HG02938 (cell line): ENCODE measurements around the gene SCAMP3.

ENCODE experiments used
- ATAC-seq: cut with Tn5 transposase; IDR thresholded peaks from one replicate; pipeline ENCODE4 v1.9.1; 2021; ENCODE audit warnings: mild to moderate bottlenecking, moderate library complexity; ENCODE audit not compliant: unreplicated experiment

SCAMP3 gene

GRCh38 chr1:155207806-155208540 is 54.2 kb downstream of the SCAMP3 start, which contains the start of gene THBS3:
Gene THBS3 (minus strand): TSS chr1:155207897. CDS start chr1:155207876, 21 bp downstream.
- ATAC-seq, result no peak

- ATAC-seq, result no peak
Observed at GRCh38 chr1:155206891-155207805, 55.0 kb downstream of the SCAMP3 start.
